HepG2 (cell line): ENCODE measurements around the gene GFAP. TPM values are rescaled to one million over a fixed set of nuclear protein-coding genes. Genes with fewer than 3 reads are reported as not detected.

Source experiments
- AHR ChIP-seq: IDR thresholded peaks from 2 replicates; pipeline ENCODE4 v1.6.1; 2018; ENCODE audit warnings: missing genetic modification reagents, missing compliant biosample characterization
- ATF6 ChIP-seq: sonication (generic); formaldehyde crosslinking; conservative IDR thresholded peaks from 2 replicates; pipeline ENCODE4 v1.4.0; 2020; ENCODE audit warnings: missing genetic modification reagents
- GATAD2A ChIP-seq: IDR thresholded peaks from 2 replicates; pipeline ENCODE4 v1.6.1; 2016
- HMG20B ChIP-seq: conservative IDR thresholded peaks from 2 replicates; pipeline ENCODE4 v1.6.1; 2016; ENCODE audit warnings: missing genetic modification reagents, missing compliant biosample characterization
- HOXA7 ChIP-seq: sonication (generic); formaldehyde crosslinking; IDR thresholded peaks from 2 replicates; pipeline ENCODE4 v1.8.1; 2022; ENCODE audit warnings: mild to moderate bottlenecking, missing genetic modification reagents, moderate library complexity
- MXD3 ChIP-seq: IDR thresholded peaks from 2 replicates; pipeline ENCODE4 v1.6.1; 2016; ENCODE audit warnings: mild to moderate bottlenecking, missing biosample characterization, missing genetic modification reagents
- PBX3 ChIP-seq: sonication (generic); formaldehyde crosslinking; IDR thresholded peaks from 2 replicates; pipeline ENCODE4 v1.8.1; 2023; ENCODE audit warnings: missing genetic modification reagents, inconsistent platforms, borderline replicate concordance
- SIN3B ChIP-seq: fragments of 150-350 bp; IDR thresholded peaks from 2 replicates; pipeline ENCODE4 v1.6.1; 2014; ENCODE audit warnings: low read length
- SRSF9 ChIP-seq: fragments of 200-400 bp; formaldehyde crosslinking; IDR thresholded peaks from 2 replicates; pipeline ENCODE4 v1.6.1; 2018; ENCODE audit warnings: borderline replicate concordance, mild to moderate bottlenecking, low read depth, low read length; ENCODE audit not compliant: insufficient read depth, poor library complexity, severe bottlenecking
- TEAD2 ChIP-seq: sonication (generic); formaldehyde crosslinking; IDR thresholded peaks from 2 replicates; pipeline ENCODE4 v1.9.0; 2021; ENCODE audit warnings: missing genetic modification reagents
- TEAD3 ChIP-seq: optimal IDR thresholded peaks from 2 replicates; pipeline ENCODE3; 2016; ENCODE audit warnings: borderline replicate concordance
- YEATS4 ChIP-seq: sonication (generic); formaldehyde crosslinking; IDR thresholded peaks from 2 replicates; pipeline ENCODE4 v1.4.0; 2020; ENCODE audit warnings: missing genetic modification reagents, borderline replicate concordance
- ZNF430 ChIP-seq: sonication (generic); formaldehyde crosslinking; IDR thresholded peaks from 2 replicates; pipeline ENCODE4 v1.9.0; 2021; ENCODE audit warnings: mild to moderate bottlenecking, missing genetic modification reagents
- ZNF562 ChIP-seq: sonication (generic); formaldehyde crosslinking; IDR thresholded peaks from 2 replicates; pipeline ENCODE4 v1.8.0; 2022; ENCODE audit warnings: missing genetic modification reagents, borderline replicate concordance
- ZNF605 ChIP-seq: sonication (generic); formaldehyde crosslinking; IDR thresholded peaks from 2 replicates; pipeline ENCODE4 v1.8.0; 2022; ENCODE audit warnings: mild to moderate bottlenecking, missing genetic modification reagents
- ZNF646 ChIP-seq: sonication (generic); formaldehyde crosslinking; IDR thresholded peaks from 2 replicates; pipeline ENCODE4 v1.9.0; 2021; ENCODE audit warnings: mild to moderate bottlenecking, missing genetic modification reagents
- ZNF713 ChIP-seq: sonication (generic); formaldehyde crosslinking; IDR thresholded peaks from 2 replicates; pipeline ENCODE4 v1.4.0; 2020; ENCODE audit warnings: mild to moderate bottlenecking, missing genetic modification reagents
- ZNF773 ChIP-seq: sonication (generic); formaldehyde crosslinking; IDR thresholded peaks from 2 replicates; pipeline ENCODE4 v1.4.0; 2020; ENCODE audit warnings: missing genetic modification reagents, borderline replicate concordance
- polyA plus RNA-seq, 8 experiments: library from polyadenylated mRNA; depleted of rRNA in 3 of 8; stranded (reverse) in 7 of 8; unstranded in 1 of 8; fragments of >200 nt; fragmentation: Illumina TruSeq in 4 of 8; extraction: Trizol in 4 of 8; gene quantifications; 2 replicates each; pipeline versions ENCODE4 v1.2.1 to v1.2.3, GENCODE V29; 2011 to 2016; ENCODE audit warnings: low read depth in 4 of 8, missing spikeins in 1 of 8, mixed read lengths in 1 of 8; ENCODE audit not compliant: insufficient read depth in 1 of 8
- total RNA-seq, 5 experiments: library from RNA; depleted of rRNA; stranded (reverse); fragments of >200 nt; fragmentation: Illumina TruSeq; extraction: Trizol; gene quantifications; 2 replicates each; pipeline ENCODE4 v1.2.3, GENCODE V29; 2016; ENCODE audit warnings: low read depth in 1 of 5

Gene GFAP
- total and polyA plus RNA-seq, 2 of the 13 experiments (the other 11 are each of a cell fraction or from before 2014, with no cell fraction given): 0.11 to 0.29 TPM

- TF ChIP-seq YEATS4 (CRISPR knock-in tag) (no peak), HMG20B (CRISPR knock-in tag) (no peak), TEAD2 (CRISPR knock-in tag) (no peak), GATAD2A (CRISPR knock-in tag) (peak; percentile 22; the same call in 1 of the 2 replicates), TEAD3 (CRISPR knock-in tag) (no peak), ATF6 (CRISPR knock-in tag) (no peak), MXD3 (no peak), AHR (CRISPR knock-in tag) (no peak), SIN3B (no peak), ZNF646 (no peak), SRSF9 (no peak), HOXA7 (CRISPR knock-in tag) (no peak), ZNF430 (CRISPR knock-in tag) (0 out of 2 replicates have a peak, but pooled peaks have one; percentile 17), ZNF562 (CRISPR knock-in tag) (no peak), ZNF773 (no peak), ZNF713 (CRISPR knock-in tag) (no peak), ZNF605 (CRISPR knock-in tag) (no peak), PBX3 (no peak)
Observed at GRCh38 chr17:44956998-44957981, 42.0 kb upstream of the GFAP start (continued).
